ENCODE results near the gene ADAMTSL1. TPM values are rescaled to one million over a fixed set of nuclear protein-coding genes. Genes with fewer than 3 reads are reported as not detected.

ADAMTSL1 gene
- total and polyA plus RNA-seq, 2 of the 8 experiments (the other 6 are each of a cell fraction or from before 2014, with no cell fraction given): 0.84 to 1.1 TPM

DNA sequence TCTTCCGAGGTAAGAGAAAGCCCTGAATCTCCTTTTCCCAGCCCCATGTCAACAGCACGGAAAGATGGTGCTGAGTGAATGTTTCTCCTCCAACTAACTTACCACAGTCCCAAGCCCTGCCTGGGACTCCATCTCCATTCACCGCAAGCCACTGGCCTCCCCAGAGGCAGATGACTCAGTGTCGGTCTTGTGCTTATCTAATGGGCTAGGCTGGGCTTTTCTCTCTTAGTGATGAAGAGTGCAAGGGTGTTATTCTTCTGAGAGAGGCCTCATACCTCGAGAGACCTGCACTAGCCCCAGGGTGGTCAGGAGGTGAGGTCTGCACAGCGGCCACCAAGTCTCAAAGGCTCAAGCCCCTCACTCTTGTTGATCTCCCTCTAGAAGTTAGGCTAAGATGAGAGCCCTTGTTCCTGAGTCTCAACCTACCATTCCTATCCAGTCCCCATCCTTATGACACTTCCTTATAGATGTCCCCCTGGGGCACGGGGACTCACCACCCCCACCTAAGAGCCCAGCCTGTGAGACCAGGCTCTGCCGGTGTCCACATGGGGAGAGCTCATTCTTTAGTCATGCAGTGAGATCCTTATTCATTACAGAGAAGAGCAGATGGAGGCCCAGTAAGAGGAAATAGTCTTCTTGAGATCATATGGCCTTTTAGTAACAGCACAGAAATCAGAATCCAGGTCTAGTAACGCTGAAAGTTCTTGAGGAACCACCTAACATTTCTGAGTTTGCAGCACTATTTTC is 432.1 kb downstream of the ADAMTSL1 start (continued):
- TF ChIP-seq TBP (IDR thresholded peaks at IDR 0.05; ENCODE audit: low read depth, low read length): no peak
- TF ChIP-seq CEBPB (IDR thresholded peaks at IDR 0.05; ENCODE audit: low read depth, low read length): no peak
- TF ChIP-seq, protein P1, sequence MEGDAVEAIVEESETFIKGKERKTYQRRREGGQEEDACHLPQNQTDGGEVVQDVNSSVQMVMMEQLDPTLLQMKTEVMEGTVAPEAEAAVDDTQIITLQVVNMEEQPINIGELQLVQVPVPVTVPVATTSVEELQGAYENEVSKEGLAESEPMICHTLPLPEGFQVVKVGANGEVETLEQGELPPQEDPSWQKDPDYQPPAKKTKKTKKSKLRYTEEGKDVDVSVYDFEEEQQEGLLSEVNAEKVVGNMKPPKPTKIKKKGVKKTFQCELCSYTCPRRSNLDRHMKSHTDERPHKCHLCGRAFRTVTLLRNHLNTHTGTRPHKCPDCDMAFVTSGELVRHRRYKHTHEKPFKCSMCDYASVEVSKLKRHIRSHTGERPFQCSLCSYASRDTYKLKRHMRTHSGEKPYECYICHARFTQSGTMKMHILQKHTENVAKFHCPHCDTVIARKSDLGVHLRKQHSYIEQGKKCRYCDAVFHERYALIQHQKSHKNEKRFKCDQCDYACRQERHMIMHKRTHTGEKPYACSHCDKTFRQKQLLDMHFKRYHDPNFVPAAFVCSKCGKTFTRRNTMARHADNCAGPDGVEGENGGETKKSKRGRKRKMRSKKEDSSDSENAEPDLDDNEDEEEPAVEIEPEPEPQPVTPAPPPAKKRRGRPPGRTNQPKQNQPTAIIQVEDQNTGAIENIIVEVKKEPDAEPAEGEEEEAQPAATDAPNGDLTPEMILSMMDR (IDR thresholded peaks at IDR 0.05; ENCODE audit: control extremely low read depth in 1 of 3, insufficient read depth in 1 of 3, low read depth in 1 of 3, low read length in 3 of 3): no peak
- TF ChIP-seq TEAD4 (IDR thresholded peaks at IDR 0.05; ENCODE audit: low read depth, low read length): no peak
- TF ChIP-seq RBBP5 (IDR thresholded peaks at IDR 0.05; ENCODE audit: borderline replicate concordance, low read depth, low read length): no peak

Measured in H1 (cell line).